ENCODE results near the gene REXO1. TPM values are rescaled to one million over a fixed set of nuclear protein-coding genes. Genes with fewer than 3 reads are reported as not detected.

Gene REXO1
- total RNA-seq, 1 donor from 2014 or later = 39.3 TPM

DNA sequence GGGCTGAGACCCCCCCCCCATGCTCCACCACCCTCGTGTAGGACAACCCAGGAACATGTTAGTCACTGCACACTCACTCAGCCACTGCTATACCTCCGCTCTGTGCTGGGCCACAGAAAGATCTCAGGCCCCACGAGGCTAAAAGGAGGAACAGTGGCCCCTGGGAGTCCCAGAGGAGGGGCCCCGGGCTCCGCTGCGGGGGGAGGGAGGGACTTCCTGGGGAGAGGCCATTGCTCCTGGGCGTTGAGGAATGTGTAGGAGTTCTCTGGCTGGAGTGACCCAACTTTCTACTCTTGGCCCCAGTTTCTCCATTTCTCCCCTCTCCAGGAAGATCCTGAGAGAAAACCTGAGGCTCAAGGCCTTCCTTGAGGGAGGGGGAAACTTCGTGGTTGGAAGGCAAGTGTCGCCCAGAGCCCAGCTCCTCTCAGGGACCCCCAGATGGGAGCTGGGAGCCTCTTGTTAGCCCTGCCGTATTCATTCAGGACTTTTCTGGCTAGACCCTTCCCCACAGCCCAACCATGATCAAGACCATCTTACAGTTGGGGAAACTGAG is 81.4 kb downstream of the REXO1 start:
- no peak for DNase-seq (ENCODE audit: low spot score)

DNA sequence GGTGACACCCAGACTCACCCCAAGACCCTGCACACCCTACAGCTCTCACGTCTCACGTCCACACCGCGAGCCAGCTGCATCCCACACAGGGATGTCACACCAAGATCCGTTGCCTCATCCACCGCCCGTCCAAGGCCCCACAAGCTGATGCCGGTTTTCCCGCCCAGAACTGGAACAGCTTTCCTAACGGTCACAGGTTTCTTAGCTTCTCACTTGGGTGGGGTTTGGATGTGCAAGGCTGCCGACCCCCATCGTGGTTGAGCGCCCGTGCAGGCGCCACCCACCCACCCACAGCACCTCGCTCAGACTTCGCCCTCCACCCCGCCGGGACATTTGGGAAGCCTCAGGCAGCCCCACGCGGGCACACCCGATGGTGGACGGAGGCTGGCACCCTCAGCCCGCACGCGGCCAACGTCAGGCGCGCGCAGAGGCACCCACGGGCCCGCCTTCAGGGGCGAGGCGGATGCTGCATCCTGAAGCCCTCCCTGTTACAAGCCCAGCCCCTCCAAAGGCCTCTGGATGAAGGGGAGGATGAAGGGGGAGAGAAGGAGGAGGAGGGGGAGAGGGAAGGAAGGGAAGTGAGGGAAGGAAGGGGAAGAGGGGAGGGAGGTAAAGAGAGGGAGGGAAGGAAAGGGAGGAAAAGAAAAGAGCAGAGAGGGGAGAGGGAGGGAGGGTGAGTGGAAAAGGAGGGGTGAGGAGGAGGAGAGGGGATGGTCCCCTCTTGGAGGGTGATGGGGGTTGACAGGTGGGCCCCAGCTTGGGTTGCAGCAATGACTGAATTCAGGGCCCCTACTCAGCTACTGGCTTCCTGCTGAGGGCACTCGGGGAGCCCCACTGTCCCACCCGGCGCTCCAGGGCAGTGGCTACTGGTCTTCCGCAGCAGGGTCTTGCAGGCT is 82.1 kb downstream of the REXO1 start:
- no peak for DNase-seq (ENCODE audit: low spot score)

Other genes with a start within 250 kb of the REXO1 start
- gene UQCR11, start 243.0 kb downstream of the REXO1 start, total RNA-seq = 197 TPM
- gene TCF3, start 195.9 kb downstream of the REXO1 start, total RNA-seq = 56.2 TPM
- not detected for gene ONECUT3, start 95.0 kb downstream of the REXO1 start, total RNA-seq
- 1.3 TPM for gene ATP8B3, start 36.2 kb downstream of the REXO1 start, total RNA-seq
- 14.8 TPM for gene KLF16, start 15.1 kb upstream of the REXO1 start, total RNA-seq
- 58.1 TPM for gene ABHD17A, start 37.0 kb upstream of the REXO1 start, total RNA-seq
- 4.1 TPM for gene ADAT3, start 56.9 kb upstream of the REXO1 start, total RNA-seq
- gene SCAMP4, start 56.9 kb upstream of the REXO1 start, total RNA-seq = 82.3 TPM
- gene CSNK1G2, start 92.7 kb upstream of the REXO1 start, total RNA-seq = 57.2 TPM
- gene BTBD2, start 167.2 kb upstream of the REXO1 start, total RNA-seq = 102 TPM
- gene MKNK2, start 202.8 kb upstream of the REXO1 start, total RNA-seq = 151 TPM
- 51.0 TPM for gene MOB3A, start 247.8 kb upstream of the REXO1 start, total RNA-seq
- gene IZUMO4, start 248.4 kb upstream of the REXO1 start, total RNA-seq = 5.9 TPM

Measured in ureter (tissue), 1 donor.